GM21367 (cell line): ENCODE data around the gene ANP32E.

Experiments
- ATAC-seq: cut with Tn5 transposase; IDR thresholded peaks from one replicate; pipeline ENCODE4 v1.9.1; 2021; ENCODE audit not compliant: unreplicated experiment

The ANP32E gene

DNA sequence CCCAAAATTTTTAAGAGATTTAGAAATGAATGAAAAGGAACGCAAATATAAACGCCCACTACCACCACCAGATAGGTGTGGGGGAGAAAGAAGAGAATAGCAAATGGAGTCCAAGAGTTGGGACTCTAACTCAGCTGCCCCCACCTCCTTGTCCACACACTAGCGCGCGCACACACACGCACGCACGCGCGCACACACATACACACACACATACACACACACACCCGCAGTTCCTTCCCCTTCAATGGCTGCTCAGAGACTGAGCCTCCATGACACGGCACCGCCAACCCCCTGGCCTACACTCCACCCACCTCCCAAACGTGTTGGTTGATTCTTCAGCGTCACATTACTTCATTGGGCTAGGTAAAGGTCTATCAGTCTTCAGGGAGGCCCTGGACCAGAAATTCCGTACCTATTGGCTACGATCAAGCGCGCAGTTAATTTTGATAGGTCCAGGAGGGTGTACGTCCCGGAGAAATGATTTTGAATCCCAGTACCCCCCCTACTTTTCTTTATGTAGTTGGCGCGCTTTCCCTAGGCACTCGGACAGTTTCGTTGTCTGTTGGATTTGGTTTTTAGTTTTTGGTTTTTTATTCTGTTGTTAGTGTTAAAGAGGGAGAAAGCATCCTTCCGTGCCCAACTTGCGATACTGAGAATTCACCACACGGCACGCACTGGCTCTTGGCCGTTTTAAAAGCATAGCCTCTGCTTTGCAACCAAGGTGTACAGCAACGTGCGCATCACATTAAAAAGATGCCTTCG lies at the start of gene ANP32E:
TSS of gene ANP32E (minus strand) at position 261 of the 762 bp plus-strand sequence. CDS start 326 bp downstream, outside the sequence.
- ATAC-seq = peak; percentile 70

- no peak for ATAC-seq
These were observed 47.3 kb upstream of the ANP32E start for GRCh38 chr1:150283260-150283659.

- ATAC-seq = no peak
These were observed 46.6 kb upstream of the ANP32E start for GRCh38 chr1:150282558-150282958.

- ATAC-seq = peak; percentile 57
These were observed 46.0 kb upstream of the ANP32E start, which contains the start of gene CIART for GRCh38 chr1:150281758-150282557. Gene CIART (plus strand): TSS chr1:150282554. CDS start chr1:150283268, 714 bp downstream.

DNA sequence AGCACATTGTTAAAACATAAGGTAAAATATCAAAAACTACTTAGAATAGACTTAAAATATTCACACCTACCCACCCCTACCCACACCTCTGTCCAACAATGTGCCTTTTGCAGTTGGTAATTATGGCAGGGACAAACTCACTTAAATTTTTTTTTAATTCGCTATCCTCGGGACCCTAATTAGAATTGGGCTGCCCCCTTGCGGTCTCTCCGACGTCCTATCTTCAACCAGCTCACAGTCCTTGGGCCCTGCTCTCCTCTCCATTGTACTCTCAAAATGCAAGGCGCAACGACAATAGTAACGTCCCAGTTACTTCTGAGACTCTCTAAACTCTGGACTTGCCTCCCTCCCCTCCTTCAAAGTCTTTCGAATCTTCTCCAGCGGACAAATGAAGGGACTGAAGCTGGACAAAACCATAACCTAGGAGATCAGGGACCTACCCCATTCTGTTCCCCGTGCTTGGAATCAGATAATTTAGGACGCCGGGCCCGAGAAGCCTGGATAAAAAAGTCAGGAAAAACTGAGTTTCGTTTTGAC lies 45.4 kb upstream of the ANP32E start:
- ATAC-seq = no peak

GRCh38 chr1:150280138-150280707 lies 44.3 kb upstream of the ANP32E start:
- ATAC-seq = no peak

GRCh38 chr1:150273311-150273710 lies 37.4 kb upstream of the ANP32E start:
- ATAC-seq = no peak

DNA sequence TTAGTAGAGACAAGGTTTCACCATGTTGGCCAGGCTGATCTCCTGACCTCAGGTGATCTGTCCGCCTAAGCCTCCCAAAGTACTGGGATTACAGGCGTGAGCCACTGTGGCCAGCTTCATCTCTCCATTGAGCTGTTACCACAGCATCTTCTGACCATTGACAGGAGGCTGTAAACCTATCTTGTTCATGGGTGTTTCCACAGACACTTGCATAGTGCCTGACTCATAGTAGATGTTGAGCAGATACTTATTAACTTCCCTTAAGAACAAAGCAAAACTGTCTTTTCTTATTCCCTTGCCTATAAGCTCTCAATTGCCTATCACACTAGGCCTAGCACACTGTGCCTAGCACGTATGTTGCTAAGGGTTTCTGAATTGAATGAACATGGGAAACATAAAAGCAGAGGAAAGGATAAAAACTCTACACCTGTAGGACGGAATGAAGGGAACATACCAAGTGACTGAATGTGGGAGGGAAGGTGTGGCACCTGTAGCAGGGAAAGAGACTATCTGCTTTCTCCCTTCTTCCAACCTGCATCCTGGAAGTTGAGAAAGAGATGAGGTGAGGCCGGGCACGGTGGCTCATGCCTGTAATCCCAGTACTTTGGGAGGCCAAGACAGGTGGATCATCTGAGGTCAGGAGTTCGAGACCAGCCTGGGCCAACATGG lies 35.5 kb upstream of the ANP32E start:
- ATAC-seq = no peak

DNA sequence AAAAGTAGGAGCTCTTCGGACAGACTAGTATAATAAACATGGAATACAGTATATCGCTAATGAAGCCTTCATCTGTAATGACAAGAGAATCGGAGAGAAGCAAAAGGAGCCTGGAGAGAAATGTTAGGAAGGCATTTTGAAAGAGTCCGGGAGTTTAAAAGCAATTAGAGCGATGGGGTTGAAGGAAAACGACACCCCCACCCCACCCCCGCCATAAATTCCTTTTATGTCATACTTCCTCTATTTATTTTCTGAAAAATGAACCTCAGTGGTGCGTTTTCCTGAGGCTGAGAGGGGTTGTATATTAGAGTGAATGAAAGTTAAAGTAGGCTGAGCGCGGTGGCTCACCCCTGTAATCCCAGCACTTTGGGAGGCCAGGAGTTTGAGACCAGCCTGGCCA lies 33.5 kb upstream of the ANP32E start:
- no peak for ATAC-seq

DNA sequence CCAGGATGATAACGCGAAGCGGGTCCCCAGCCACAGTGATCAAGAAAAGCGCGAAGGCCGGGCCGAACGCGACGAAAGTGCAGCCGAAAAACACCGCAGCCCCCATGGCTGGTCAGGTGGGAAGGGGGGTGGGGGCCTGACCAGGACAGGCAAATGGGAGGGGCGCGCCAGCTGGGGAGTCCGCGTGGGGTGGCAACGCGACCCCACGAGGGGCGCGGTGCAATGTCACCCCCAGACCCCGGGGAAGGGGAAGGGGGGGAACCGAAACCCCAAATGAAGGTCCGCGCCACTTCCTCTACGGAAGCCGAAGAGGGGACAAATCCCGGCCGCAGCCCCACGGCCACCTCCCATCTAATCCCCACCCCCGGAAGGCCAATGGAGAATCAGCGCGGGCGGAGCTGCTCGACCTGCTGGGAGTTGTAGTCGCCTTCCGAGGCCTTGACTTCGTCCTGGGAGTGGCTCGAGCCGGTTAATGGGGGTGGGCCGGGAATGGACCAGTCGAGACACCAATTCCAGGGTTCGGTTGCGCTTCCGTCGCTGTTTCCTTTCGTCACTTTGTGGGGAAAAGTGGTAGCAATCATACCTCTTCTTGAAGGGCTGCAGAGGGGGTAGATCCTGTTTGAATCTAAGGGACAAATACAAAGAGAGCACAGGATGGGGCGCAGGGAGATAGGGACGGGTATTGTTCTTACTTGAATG lies 32.9 kb upstream of the ANP32E start, which contains the start of gene APH1A:
TSS of gene APH1A (minus strand) at position 312 of the 699 bp plus-strand sequence. CDS start at position 106, 206 bp downstream.
- peak; percentile 77 for ATAC-seq

GRCh38 chr1:150268340-150268704 lies 32.4 kb upstream of the ANP32E start:
- peak; percentile 17 for ATAC-seq

GRCh38 chr1:150267896-150268295 lies 32.0 kb upstream of the ANP32E start:
- no peak for ATAC-seq

DNA sequence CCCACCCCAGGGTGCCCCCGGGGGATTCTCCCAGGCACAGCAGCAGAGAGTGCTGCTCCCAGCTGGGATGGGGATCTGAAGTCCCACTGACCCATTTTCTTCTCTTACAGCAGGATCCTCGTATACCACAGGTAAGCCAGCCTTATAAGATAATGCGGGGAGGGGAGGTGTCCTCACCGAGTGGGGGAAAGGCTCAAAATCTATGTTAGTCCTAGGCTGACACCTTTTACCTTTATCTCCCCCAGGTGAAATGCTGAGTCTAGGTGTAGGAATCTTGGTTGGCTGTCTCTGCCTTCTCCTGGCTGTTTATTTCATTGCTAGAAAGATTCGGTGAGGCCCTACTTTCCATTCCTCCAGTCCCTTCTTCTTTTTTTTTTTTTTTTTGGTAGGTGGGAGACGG lies 27.6 kb upstream of the ANP32E start:
- no peak for ATAC-seq

- no peak for ATAC-seq
These were observed 26.7 kb upstream of the ANP32E start for GRCh38 chr1:150262388-150263320.

DNA sequence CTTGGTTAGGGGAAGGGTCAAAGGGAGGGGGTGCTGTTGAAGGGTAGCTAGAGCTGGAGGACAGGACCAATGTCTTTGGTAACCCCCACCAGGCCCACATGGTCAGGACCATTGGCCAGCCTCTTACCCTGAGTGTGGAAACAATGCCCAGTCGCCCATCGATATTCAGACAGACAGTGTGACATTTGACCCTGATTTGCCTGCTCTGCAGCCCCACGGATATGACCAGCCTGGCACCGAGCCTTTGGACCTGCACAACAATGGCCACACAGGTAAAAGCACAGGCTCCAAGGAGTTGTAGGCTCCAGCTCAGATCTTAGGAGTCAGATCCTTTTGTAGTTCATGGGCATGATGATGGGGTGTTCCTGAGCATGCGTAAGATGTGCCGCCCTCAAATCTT lies 25.5 kb upstream of the ANP32E start:
- ATAC-seq = no peak

GRCh38 chr1:150259758-150260669 lies 24.1 kb upstream of the ANP32E start:
- ATAC-seq = no peak

DNA sequence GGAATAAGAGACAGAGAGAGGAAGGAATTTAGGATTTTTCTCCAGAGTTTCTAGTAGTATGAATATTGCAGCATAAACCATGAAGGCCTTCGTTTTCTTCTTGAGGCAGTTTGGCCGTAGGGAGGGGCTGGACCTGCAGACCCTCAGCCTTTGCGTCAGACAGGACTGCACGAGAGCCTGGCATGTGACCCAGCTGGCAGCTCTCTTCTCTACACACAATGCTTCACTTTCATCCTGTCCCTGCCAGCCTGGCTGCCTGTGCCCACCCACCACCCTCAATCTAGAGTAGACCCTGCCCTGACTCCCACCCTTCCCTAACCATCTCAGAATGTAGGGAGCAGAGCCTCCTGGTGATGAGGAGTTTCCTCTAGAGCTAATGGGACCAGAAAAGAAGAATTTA lies 23.3 kb upstream of the ANP32E start:
- ATAC-seq = no peak
